ENCODE data around the gene SNAI3. TPM values are rescaled to one million over a fixed set of nuclear protein-coding genes. Genes with fewer than 3 reads are reported as not detected.

The SNAI3 gene
- total and polyA plus RNA-seq, 2 experiments from 2014 or later = 2.9 to 3.7 TPM

DNA sequence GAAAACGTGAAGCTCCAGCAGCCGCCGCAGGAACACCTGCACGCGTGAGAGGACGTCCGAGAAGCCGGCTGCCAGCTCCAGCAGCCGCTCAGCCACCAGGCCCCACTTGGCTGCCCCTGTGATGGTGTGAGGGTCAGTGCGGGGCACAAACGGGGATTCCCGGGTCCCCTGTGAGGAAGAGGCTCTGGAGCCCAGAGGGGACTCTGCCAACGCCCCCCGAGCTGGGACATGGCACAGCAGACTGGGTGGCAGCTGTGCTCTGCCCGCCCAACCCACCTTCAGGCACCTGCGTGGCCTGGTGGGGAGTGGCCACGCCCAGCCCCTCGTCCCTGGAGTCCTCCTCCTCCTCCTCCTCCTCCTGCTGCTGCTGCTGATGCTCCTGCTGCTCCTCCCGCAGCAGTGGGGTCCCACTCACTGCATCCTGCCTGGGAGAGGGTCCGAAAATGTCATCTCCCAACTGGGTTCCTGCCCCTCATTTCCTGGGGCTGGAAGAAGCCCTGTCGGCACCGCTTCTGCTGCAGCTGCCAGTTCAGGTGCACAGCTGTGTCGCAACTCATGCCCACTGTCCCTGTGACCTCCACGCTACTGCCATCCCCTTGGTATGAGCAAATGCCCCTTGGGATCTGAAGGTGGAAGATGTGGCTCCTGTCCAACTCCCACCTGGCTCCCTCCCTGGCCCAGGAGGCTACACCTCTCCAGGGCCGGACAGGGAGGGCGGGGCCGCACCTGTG is 47.5 kb upstream of the SNAI3 start:
- no peaks in the 10 kb centered on the region for H3K4me1 ChIP-seq (ENCODE audit: low read depth)
- no peak overlapping the region for H3K27ac ChIP-seq
- H3K9me3 ChIP-seq (ENCODE audit: low read depth) = no peaks in the 10 kb centered on the region
- TF ChIP-seq, protein P1, sequence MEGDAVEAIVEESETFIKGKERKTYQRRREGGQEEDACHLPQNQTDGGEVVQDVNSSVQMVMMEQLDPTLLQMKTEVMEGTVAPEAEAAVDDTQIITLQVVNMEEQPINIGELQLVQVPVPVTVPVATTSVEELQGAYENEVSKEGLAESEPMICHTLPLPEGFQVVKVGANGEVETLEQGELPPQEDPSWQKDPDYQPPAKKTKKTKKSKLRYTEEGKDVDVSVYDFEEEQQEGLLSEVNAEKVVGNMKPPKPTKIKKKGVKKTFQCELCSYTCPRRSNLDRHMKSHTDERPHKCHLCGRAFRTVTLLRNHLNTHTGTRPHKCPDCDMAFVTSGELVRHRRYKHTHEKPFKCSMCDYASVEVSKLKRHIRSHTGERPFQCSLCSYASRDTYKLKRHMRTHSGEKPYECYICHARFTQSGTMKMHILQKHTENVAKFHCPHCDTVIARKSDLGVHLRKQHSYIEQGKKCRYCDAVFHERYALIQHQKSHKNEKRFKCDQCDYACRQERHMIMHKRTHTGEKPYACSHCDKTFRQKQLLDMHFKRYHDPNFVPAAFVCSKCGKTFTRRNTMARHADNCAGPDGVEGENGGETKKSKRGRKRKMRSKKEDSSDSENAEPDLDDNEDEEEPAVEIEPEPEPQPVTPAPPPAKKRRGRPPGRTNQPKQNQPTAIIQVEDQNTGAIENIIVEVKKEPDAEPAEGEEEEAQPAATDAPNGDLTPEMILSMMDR (IDR thresholded peaks at IDR 0.05; ENCODE audit: low read depth, low read length) = no peak
- no peaks in the 10 kb centered on the region for H3K27me3 ChIP-seq
- DNase-seq (ENCODE audit: low read depth in 1 of 2, low spot score in 1 of 2) = no peak
- H3K36me3 ChIP-seq = peaks cover 5% of the 10 kb centered on the region
- no peak overlapping the region for H3K4me3 ChIP-seq

GRCh38 chr16:88732961-88733294 is 46.6 kb upstream of the SNAI3 start:
- Histone ChIP-seq H3K27me3 (no peaks in the 10 kb centered on the region), H3K27ac (no peak overlapping the region), H3K9me3 (ENCODE audit: low read depth) (no peaks in the 10 kb centered on the region), H3K4me1 (ENCODE audit: low read depth) (no peaks in the 10 kb centered on the region), H3K36me3 (peaks cover 5% of the 10 kb centered on the region), H3K4me3 (no peak overlapping the region)
- no peak for DNase-seq (ENCODE audit: low read depth in 1 of 2, low spot score in 1 of 2)
- TF ChIP-seq, protein P1 (IDR thresholded peaks at IDR 0.05; ENCODE audit: low read depth, low read length) = no peak

DNA sequence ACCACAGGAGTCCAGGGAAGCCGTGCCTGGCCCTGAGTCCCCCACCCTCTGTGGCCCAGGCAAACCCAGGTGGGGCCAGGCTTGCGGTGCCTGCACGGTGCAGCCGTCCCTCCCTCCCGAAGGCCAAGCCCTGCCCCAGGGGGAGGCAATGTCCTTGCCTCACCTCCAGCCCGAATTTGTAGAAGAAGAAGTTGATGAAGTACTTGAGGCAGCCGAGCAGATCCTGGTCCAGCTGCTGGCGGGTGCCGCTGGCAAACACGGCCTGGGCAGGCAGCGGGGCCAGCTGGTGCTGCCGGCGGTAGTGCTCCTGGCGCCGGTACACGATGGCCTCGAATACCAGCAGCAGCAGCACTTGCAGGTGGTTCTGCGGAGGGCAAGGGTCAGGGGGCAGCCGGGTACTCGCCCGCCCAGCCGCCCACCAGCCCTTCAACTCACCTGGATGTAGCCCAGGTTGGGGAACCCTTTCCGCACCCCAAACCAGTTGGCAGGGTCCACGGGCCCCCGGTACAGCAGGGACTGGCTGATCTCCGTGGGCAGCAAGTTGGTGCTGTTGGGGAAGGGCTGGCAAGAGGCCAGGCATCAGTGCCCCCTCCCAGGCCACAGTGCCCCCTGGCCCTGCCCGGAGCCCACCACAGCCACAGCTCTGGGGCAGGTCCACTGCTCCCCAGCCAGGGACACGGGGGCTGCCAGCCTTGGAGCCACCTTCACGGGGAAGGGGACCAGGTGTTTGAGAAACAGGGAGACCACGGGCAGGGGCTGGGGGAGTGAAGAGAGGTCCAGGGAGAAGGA is 46.1 kb upstream of the SNAI3 start:
- DNase-seq (ENCODE audit: low read depth in 1 of 2, low spot score in 1 of 2) = no peak
- TF ChIP-seq, protein P1 (IDR thresholded peaks at IDR 0.05; ENCODE audit: low read depth, low read length) = no peak
- peaks cover 5% of the 10 kb centered on the region for H3K36me3 ChIP-seq
- H3K4me1 ChIP-seq (ENCODE audit: low read depth) = no peaks in the 10 kb centered on the region
- H3K27me3 ChIP-seq = no peaks in the 10 kb centered on the region
- no peak overlapping the region for H3K27ac ChIP-seq
- H3K9me3 ChIP-seq (ENCODE audit: low read depth) = no peaks in the 10 kb centered on the region
- no peak overlapping the region for H3K4me3 ChIP-seq

- Histone ChIP-seq H3K27me3 (no peaks in the 10 kb centered on the region), H3K4me1 (ENCODE audit: low read depth) (no peaks in the 10 kb centered on the region), H3K4me3 (no peak overlapping the region), H3K27ac (no peak overlapping the region), H3K9me3 (ENCODE audit: low read depth) (no peaks in the 10 kb centered on the region), H3K36me3 (peaks cover 5% of the 10 kb centered on the region)
- DNase-seq (ENCODE audit: low read depth in 1 of 2, low spot score in 1 of 2) = no peak
- TF ChIP-seq, protein P1 (IDR thresholded peaks at IDR 0.05; ENCODE audit: low read depth, low read length) = no peak
Observed at GRCh38 chr16:88731699-88732098, 45.4 kb upstream of the SNAI3 start.

DNA sequence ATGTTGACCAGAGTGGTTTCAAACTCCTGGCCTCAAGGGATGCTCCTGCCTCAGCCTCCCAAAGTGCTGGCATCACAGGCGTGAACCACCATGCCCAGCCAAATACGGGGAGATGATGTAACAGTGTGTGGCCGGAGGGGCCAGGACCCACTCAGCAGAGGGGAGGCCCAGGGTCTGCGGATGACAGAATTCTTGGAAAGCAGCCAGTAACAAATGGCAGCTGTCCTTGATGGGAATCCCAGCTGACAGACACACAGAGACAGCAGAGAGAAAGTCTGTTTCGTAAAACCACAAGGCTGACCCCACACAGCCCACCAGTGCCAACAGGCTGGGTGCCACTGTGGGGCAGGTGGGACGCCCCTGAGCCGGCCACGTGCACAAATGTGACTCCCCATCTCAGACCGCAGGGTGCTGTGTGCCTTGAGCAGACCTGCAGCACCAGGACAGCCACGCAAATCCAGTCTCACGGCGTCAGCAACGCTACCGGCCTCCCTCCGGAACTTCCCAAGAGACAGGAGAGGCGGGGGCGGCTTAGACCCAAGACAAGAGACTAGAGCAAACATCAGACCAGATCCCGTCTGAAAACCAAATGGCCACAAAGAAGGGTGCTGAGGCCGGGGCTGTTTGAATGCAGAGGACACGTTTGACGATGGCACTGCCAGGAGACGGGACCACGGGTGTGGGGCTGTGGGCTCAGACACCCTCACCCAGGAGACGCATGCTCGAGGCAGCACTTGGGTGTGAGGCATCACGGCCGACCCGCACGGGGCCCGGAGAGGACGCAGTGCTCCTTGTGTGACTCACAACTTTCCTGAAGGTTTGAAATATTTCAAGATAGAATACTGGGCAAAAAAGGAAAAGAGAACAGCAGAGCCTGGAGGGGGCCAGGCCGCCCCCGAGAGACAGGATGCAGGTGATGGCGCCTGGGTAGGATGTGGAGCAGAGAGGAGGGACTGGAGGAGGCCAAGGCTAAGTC is 44.6 kb upstream of the SNAI3 start:
- Histone ChIP-seq H3K27me3 (no peaks in the 10 kb centered on the region), H3K4me3 (no peak overlapping the region), H3K4me1 (ENCODE audit: low read depth) (no peaks in the 10 kb centered on the region), H3K36me3 (peaks cover 7% of the 10 kb centered on the region), H3K9me3 (ENCODE audit: low read depth) (no peaks in the 10 kb centered on the region), H3K27ac (no peak overlapping the region)
- TF ChIP-seq, protein P1 (IDR thresholded peaks at IDR 0.05; ENCODE audit: low read depth, low read length) = no peak
- DNase-seq (ENCODE audit: low read depth in 1 of 2, low spot score in 1 of 2) = peak in 1 of 2 donors; percentile 35

Measured in cardiac muscle cell (in vitro differentiated cells and primary cell).